Uterus (tissue), 2 donors: ENCODE results near the gene CTDSP2.

Experiments used
- POLR2A ChIP-seq, 2 donors: fragments of 450-650 bp; IDR thresholded peaks; one replicate each; pipeline ENCODE4 v1.6.1; 2016; ENCODE audit warnings: antibody characterized with exemption in 2 of 2, mild to moderate bottlenecking in 1 of 2, moderate library complexity in 1 of 2
- TF ChIP-seq, protein P1 (sequence below), 4 experiments: fragments of 200-600 bp in 2 of 4; fragments of 450-650 bp in 2 of 4; sonication (generic) in 2 of 4; IDR thresholded peaks; one replicate each; pipeline ENCODE4 v1.5.1; 2016 to 2019; ENCODE audit warnings: antibody characterized with exemption in 4 of 4, mild to moderate bottlenecking in 2 of 4, moderate library complexity in 1 of 4

DNA sequence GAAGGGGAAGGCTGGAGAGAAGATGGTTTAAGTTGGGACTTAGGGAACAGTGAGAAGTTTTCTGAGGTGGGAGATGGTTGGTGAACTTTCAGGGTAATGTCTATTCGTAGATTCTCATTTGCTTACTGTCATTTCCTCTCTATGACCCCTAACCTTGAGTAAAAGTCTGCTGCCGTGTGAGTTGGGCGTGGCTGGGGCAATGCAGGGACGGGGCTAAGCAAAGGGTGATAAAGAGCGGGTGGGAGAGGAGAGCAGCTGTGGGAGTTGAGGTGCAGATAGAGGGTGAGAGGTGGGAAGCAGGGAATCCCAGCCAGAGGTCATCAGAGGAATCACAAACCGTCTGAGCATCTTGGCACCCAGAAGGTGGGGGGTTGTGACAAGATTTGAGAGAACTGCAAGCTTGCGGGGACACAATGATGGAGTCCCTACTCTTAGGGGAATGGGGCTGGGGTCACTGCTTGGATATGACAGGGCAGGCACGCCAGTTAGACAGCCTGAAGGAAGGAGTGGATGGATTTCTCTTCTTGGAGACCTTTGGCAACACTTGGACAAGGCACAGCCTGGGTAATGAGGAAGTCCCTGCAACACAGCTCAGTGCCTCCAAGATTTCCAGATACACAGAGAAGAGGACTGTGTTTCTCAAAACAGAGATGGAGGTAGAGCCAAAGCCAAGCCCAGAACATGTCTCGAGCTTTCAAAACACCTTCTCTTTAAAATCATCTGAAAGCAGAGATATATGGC is 45.9 kb upstream of the CTDSP2 start:
- TF ChIP-seq, protein P1, sequence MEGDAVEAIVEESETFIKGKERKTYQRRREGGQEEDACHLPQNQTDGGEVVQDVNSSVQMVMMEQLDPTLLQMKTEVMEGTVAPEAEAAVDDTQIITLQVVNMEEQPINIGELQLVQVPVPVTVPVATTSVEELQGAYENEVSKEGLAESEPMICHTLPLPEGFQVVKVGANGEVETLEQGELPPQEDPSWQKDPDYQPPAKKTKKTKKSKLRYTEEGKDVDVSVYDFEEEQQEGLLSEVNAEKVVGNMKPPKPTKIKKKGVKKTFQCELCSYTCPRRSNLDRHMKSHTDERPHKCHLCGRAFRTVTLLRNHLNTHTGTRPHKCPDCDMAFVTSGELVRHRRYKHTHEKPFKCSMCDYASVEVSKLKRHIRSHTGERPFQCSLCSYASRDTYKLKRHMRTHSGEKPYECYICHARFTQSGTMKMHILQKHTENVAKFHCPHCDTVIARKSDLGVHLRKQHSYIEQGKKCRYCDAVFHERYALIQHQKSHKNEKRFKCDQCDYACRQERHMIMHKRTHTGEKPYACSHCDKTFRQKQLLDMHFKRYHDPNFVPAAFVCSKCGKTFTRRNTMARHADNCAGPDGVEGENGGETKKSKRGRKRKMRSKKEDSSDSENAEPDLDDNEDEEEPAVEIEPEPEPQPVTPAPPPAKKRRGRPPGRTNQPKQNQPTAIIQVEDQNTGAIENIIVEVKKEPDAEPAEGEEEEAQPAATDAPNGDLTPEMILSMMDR (IDR thresholded peaks at IDR 0.05) = no peak
- TF ChIP-seq POLR2A (IDR thresholded peaks at IDR 0.05) = no peak
